HG02763 (cell line): ENCODE data around the gene GIT1.

Experiments
- ATAC-seq: cut with Tn5 transposase; IDR thresholded peaks from one replicate; pipeline ENCODE4 v1.9.1; 2021; ENCODE audit warnings: mild to moderate bottlenecking, moderate library complexity; ENCODE audit not compliant: unreplicated experiment

GIT1 gene

DNA sequence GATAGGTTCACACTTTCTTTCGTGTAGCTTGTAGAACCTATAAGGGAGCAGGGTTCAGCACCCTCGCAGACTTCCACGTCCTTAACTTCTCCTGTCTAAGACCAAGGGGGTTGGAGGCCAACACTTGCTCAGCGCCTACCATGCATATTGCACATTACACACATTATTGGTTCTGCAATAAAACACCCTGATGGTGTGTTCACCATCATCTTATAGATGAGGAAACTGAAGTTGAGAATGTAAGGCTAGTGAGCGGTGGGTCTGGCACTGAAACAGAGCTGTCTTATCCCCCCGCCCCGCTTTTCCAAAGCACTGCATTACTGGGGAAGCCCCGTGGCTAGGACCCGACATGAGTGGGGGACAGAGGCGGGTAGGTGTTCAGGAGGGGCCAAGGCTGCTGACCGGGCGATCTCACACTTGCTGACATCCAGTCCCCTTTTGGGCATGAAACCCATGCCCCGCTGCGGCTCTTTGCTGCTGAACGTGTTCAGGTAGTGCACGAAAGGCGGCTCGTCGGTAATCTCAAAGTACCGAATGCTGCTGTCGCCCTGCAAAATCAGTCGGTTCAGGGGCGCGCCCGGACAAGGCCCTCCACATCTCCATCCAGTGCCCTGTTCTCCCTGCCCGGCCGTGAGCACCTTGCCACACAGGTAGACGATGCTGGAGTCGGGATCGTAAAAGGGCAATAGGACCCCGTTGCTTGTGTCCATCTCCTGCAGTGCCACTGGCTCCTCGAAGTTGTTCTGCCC is 27.0 kb upstream of the GIT1 start:
- no peak for ATAC-seq

DNA sequence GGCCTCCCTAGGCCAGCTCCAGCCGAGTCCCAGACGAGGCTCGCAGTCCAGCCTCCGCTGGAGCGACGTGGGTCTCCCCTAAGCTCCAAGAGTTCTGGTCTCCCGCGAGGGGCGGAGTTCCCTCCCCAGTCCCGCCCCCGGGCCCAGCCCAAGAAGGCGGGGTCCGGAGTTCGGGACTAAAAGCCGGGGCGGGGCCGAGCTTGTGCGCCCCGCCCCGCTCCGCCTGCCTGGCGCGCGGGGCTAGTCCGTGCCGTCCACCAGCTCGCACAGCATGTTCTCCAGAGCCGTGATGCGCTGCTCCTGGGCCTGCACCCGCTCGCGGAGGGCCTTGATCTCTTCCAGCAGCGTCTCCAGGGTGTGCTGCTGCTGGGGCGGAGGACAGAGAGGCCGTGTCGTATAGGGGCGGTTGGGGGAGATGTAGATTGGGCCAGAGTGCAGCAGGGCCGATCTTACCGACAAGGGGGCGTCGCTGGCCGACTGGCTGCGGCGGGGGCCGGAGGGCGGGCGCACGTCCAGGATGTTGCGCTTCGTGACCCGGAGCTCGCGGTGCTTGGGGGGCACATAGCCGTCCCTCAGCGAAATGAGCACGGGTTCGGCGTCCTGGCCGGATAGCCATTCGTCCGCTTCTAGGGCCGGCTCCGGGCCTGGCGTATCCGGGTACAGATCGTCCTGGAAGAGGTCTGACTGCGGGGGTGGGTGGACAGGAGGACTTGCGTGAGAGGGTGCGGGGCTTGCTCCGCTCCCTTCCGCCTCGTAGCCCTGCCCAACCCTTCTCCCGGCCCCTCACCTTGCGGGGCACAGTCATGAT is 26.2 kb upstream of the GIT1 start:
- ATAC-seq: peak; percentile 59

DNA sequence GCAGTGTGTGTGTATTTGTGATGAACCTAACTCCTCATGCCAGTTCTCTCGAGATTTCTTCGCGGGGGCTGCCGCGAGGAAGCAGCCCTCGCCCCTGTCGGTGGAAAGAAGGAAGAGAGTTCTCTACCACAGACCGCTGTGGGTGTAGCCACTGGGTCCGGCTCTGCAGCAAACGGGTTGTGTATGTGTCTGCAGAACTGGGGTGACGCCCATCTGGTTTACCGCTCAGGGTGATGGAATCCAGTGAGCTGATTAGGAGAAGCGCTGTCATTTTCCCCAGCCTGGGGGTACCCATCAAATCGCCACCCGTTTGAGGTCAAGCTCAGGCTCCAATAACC is 25.6 kb upstream of the GIT1 start:
- no peak for ATAC-seq

DNA sequence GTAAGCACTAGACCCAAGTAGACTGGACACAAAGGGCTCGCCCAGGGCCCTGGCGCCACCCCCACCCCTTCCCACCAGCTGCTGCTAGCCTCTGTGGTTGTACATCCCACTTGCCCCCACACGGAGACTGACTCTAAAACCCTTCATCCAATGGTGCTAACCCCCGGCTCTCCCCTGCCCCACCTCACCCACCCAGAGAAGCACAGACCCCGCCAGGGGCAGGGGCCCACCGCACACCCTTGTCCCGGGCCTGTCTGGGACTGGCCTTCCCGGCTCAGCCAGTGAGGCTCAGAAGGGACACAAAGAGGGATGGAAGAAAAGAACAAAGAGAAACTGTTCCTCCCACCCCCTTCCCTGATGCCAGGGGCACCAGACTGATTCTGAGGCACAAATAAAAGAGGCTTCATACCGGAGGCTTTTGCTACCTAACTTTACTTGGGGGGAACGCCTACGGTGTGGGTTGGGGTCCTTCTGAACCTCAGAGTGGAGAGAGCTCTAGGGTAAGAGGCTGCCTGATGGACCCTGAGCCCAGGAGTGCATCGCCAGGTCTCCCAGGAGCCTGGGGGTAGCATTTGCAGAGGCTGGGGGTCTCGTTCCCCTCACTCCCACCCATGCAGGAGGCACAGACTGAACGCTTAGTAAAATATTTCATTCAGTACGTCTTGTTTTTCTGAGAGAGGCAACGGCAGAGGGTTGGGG is 25.1 kb upstream of the GIT1 start:
- no peak for ATAC-seq

DNA sequence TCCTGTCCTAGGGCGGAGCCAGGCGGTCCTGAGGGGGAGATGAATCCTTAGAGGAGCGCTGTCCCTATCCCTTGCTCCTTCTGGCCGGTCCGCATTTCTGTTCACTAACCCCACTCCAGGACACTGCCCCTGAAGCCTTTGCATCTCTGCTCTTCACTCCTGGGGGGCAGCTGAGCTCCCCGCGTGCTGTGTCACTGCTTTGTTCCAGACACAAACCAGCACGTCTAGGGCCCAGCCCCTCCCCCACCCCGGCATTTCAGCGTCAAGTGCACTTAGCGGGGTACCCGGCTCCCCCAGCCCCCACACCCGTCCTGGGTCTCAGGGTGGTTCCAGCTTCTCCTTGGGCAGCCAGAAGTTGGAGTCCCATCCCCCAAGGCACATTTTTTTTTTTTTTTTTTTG is 24.4 kb upstream of the GIT1 start:
- ATAC-seq: no peak

DNA sequence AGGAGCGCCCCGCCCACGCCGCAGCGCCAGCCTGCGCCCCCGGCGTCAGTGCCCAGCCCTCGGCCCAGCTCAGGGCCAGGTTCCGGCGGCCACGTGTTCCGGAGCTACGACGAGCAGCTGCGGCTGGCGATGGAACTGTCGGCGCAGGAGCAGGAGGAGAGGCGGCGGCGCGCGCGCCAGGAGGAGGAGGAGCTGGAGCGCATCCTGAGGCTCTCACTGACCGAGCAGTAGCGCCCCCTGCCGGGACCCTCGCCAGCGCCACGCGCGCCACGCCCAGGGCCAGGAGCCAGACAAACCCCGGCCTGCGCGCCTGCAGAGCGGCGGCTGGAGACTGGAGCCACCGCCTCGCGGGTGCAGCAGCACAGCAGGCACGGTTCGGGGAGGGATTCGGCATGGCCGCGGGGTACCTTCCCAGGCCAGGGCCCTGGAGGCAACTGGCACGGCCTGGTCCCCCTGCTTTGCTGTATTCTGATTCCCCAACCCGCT is 23.9 kb upstream of the GIT1 start:
- ATAC-seq: no peak

DNA sequence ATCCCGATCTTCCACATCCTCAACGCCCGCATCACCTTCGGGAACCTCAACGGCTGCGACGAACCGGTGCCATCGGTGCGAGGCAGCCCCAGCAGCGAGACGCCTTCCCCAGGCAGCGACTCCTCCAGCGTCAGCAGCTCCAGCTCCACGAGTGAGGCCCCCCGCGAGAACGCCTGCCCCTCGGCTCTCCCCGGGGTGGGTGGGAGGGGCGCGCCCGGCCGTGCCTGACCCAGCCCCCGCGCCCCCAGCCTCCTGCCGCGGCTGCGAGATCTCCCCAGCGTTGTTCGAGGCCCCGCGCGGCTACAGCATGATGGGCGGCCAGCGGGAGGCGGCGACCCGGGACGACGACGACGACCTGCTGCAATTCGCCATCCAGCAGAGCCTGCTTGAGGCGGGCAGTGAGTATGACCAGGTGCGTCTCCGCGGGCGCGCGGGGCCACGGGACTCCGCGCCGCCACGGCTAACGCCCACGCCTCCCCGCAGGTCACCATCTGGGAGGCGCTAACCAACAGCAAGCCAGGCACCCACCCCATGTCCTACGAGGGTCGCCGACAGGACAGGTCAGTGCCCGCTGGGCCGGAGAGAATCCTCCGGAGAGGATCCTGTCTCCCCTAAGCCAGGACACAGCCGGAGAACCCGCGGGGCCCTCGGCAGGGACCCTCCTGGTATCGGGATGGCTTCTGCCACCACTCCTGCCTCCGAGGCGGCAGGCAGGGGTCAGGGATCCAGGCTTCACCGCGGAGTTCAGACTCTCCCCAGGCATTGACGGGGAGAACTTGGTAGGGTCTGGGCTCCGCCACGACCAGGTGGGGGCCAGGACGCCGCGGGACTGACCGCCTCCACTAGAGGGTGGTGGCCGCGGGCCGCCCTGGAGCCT is 23.2 kb upstream of the GIT1 start:
- ATAC-seq: no peak

DNA sequence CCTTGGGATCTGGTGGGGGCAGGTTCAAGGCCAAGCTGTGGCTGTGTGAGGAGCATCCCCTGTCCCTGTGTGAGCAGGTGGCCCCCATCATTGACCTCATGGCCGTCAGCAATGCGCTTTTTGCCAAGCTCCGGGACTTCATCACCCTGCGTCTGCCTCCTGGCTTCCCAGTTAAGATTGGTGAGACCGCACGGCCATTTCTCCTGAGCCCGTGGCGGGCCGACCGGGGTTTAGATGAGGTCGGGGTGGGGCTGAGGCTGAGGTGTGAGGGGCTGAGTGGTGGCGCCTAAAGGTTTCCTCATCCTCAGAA is 22.6 kb upstream of the GIT1 start:
- ATAC-seq: no peak

DNA sequence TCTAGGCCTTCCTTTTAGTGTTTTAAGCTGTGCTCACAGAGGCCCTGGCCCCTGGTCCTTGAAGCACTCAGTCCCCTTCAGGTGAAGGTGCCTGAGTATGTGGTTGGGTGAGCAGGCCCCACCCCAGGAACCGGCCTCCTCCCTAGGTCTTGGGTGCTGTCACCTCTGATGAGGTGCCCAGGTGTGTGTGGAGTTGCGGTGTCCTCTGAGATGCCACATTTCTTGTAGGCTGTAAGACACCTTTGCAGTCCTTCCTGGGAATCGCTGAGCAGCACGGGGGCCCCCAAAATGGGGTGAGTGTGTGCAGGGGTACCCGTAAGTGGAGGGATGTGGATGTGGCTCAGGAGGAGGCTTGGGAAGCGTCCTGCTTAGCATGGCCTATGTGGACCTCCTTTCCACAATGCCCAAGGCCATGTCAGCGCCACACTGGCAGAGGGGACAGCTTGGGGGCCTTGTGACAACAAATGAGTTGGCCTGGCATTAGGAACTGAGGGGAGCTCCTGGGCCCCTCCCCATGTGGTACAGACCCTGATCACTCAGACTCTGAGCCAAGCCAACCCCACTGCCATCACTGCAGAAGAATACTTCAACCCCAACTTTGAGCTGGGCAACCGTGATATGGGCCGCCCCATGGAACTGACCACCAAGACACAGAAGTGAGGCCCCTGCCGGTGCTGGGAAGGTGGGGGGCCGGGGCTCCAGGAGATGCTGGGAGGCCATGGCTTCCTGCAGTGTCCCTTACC is 22.1 kb upstream of the GIT1 start:
- ATAC-seq: no peak

DNA sequence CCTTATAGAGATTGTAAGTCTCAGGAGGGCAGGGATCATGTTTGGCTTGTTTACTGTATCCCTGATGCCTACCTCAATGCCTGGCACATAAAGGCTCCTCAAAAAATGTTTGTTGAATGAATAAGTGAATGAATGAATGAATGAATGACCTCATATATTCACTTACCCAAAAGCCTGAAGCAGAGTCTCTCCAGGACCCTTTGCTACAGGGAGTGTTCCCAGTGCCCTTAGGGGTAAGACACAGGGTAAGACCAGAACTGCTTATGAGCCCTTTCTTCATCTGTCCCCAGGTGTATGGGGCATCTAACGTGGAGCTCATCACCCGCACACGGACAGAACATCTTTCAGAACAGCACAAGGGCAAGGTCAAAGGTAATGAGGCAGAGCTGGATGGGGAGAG is 20.9 kb upstream of the GIT1 start:
- no peak for ATAC-seq

DNA sequence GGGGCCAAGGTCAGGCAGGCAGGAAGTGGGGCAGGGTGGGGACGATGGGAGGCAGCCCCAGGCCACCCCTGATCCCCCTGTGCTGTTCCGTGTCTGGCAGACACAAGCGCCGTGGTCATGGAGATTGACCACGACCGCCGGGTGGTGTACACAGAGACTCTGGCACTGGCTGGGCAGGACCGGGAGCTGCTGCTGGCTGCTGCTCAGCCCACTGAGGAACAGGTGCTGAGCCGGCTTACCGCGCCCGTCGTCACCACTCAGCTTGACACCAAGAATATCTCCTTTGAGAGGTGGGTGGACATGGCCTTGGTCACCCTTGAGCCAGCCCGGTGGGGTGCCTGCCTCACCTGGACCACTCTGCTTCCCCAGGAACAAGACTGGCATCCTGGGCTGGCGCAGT is 19.5 kb upstream of the GIT1 start:
- ATAC-seq: no peak

DNA sequence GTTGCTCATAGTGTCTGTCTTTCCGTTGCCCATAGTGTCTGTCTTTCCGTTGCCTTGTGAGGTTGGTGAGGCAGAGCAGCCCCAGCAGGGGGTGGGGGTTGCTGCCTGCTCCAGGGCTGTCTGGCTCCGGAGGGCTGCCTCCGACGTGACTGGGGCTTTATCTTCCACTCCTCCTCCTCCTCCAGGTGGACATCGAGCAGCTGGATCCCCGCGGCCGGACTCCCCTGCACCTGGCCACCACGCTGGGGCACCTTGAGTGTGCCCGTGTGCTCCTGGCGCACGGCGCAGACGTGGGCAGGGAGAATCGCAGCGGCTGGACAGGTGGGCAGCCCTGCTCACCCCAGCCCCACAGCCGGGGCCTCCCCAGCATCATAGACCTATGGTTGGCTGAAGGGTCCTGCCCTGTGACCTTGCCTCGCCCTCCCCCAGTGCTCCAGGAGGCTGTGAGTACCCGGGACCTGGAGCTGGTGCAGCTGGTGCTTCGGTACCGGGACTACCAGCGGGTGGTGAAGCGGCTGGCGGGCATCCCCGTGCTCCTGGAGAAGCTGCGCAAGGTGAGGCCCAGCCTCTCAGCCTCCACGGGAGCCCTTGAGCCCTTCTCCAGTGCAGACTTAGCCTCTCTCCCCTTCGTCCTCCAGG is 18.2 kb upstream of the GIT1 start:
- ATAC-seq: no peak

DNA sequence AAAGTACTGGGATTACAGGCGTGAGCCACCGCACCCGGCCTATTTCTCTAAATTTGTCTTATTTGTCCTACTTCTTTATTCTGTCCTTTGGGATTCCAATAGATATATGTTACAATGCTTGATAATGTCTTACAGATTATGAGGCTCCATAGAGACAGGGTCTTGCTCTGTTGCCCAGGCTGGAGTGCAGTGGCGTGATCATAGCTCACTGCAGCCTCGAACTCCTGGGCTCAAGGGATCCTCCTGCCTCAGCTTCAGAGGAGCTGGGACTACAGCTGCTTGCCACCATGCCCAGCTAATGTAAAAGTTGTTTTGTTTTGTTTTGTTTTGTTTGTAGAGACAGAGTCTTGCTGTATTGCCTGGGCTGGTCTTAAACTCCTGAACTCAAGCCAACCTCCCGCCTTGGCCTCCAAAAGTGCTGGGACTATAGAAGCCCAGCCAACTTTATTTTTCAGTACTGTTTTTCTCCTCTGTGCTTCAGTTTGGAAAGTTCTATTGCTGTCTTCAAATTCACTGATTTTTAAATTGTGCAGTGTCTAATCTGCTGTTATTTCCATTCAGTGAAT is 13.7 kb upstream of the GIT1 start:
- no peak for ATAC-seq

DNA sequence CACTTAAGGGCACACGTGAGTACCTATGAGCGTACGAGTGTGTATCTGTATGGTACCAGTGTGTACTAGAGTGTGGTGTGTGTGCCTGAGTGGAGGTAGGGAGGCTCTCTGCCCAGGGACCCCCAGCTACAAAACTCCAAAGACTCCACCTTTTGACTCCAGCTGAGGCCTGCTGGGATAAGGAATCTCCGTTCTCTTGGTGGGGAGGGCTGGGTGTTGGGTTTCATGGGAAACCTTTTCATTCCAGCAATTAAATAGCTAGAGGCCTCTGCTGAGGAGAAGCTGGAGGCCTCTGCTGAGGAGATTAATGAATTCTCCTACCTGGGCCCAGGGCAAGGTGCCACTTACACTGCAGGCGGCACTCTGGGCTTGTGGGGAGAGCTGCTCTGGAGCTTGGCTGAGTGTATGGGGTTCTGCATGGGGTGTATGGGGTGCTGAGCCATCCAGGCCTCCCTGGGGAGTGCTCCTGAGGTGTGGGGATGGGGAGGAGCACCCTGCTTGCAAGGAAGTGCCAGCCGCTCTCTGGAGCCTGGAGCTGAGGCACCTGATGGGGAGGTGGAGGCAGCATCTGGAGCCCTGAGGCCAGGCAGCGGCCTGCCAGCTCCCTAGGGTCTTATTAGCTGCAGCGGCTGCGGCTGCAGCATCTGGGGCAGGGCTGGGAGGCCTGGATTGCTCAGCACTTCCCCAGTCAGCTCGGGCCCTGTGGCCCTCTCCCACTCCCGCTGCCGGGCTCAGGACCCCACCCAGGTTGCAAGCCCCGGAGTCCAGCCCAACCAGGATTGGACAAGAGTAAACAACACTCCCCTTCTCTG is 8.1 kb upstream of the GIT1 start:
- ATAC-seq: no peak

DNA sequence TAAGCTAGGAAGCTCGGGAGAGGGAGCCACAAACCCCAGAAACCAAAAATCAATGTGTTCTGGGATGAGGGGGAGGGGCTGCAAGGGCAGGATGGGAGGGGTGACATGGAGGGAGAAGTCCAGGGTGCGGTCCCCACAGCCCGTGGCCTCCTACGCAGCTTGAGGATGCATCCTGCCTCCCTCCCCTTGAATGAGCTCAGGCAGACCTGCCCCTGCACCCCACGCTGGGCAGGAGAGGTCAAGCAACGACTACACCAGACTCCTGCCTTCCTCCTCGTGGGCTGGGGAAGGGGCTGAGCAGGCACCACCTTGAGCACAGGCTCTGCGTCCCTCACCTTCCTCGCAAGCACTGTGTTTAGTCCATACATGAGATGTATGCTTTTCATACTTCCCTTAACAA is 7.4 kb upstream of the GIT1 start:
- no peak for ATAC-seq

DNA sequence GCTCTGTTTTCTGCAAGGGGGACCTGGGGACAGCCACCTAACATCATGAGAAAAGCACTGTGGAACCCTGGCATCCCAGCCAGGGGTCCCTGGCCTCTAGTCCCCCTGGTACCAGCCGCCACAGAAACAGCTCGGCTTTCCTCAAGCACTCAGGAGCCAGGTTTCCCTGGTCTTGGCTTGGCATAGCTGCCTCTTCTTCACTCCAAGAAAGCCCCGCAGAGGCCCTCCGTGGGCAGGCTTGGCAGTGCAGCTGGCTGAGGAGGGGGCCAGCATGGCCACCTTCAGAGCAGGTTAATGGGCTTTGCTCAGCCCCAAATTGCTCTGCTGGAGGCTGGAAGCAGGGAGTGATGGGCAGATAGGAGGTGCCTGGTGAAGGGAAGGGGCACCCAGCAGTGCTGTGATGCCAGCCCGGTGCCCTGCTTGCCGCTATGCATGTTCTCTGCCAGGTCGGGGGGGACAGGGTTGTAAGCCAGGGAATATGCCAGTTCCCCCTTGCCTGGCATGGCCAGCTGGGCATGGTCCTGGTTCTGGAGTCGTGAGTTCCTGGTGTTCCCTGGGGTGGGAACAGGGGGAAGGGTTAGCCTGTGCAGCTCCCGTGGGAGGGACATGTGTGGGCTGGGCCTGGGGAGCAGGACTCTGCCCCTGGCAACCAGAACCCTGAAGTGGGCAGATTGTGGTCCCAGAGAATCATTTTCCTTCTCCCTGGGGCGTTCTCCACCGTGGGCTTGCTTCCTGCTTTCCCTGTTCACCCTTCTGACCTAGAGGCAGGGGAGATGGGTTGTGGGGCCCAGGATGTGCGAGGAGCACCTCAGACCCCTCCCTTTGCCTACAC is 6.7 kb upstream of the GIT1 start:
- ATAC-seq: no peak

DNA sequence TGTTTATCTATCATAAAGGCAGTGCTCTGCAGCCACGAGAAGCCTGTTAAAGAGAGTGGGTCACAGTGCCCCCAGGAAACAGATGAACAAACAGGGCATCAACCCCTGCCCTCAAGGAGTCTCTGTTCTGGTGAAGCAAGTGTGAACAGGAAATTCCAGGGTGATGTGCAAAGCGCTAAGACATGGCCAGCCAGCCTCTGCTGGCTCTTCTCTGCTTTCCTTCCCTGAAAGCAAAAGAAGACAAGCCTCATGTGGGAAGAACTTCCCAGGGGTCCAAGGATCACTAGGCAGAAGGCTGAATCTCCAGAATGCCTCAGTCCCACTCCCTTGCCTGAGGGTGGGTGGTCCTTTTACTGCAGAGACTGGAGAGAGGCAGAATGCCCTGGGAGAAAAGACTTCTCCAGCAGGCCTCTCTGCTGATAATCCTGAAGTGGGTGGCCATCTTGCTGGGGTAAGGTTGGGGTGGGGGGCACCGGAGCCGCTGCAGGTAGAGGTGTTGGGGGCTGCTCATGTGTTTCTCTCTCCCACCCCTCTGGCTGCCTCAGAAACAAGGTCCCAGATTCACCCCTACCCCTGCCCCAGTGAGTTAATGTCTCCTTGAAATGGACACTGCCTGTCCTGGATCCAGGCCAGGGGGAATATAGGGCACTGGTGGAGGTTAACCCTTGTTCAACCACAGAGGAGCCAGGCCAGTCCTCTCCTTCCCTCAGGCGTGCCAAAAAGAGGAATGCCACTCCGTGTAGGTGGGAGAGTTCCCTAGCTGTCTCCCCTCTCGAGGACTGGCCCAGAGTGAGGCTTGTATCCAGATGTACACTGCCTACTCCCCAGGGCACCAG is 5.9 kb upstream of the GIT1 start:
- no peak for ATAC-seq
